Activated CD8-positive, alpha-beta T cell treated with anti-CD3 and anti-CD28 coated beads, Interleukin-2, amount 10 ng/mL, durations not matched to agents 7 days and 5 days (primary cell): ENCODE measurements around the gene UBE2U. TPM values are rescaled to one million over a fixed set of nuclear protein-coding genes. Genes with fewer than 3 reads are reported as not detected.
"Not testable (repeated sequence)": the region's sequence is repeated elsewhere in the genome, so short reads cannot be mapped to it uniquely, and the experiment has no call there.

Experiments used
- ATAC-seq: fragments of 150-1000 bp; cut with Tn5 transposase; one replicate; pipeline ENCODE4 v1.10.0; 2021; ENCODE audit warnings: moderate library complexity
- CTCF ChIA-PET: fragments of 350-600 bp; sonication (Branson Sonifier 250); formaldehyde crosslinking; loops from one replicate; lab custom pipeline; 2021; ENCODE audit warnings: antibody characterized with exemption; lab: Charles Lee
- POLR2A ChIA-PET: fragments of 350-600 bp; sonication (Branson Sonifier 250); formaldehyde crosslinking; loops from one replicate; lab custom pipeline; 2021; ENCODE audit warnings: antibody characterized with exemption; lab: Charles Lee
- DNase-seq: peaks from one replicate; pipeline ENCODE4 v3.0.0-alpha.2; 2020
- H3K27ac Mint-ChIP-seq: one replicate; pipeline ENCODE4 v1.8.0; 2021; ENCODE audit warnings: mild to moderate bottlenecking, mixed read lengths
- H3K27me3 Mint-ChIP-seq: one replicate; pipeline ENCODE4 v1.8.0; 2021; ENCODE audit warnings: low read depth, mixed read lengths
- H3K36me3 Mint-ChIP-seq: one replicate; pipeline ENCODE4 v1.8.0; 2021; ENCODE audit warnings: low read depth, mixed read lengths
- H3K4me1 Mint-ChIP-seq: one replicate; pipeline ENCODE4 v1.8.0; 2021; ENCODE audit warnings: low read depth, mixed read lengths
- H3K4me3 Mint-ChIP-seq: one replicate; pipeline ENCODE4 v1.8.0; 2021; ENCODE audit warnings: mild to moderate bottlenecking, mixed read lengths
- H3K9me3 Mint-ChIP-seq: one replicate; pipeline ENCODE4 v1.8.0; 2022; ENCODE audit warnings: mixed read lengths; ENCODE audit not compliant: insufficient read depth
- total RNA-seq, 2 experiments: library from RNA; stranded (reverse); gene quantifications; one replicate each; pipeline ENCODE4 v1.2.3, GENCODE V29; 2021

Gene UBE2U
- total RNA-seq, 2 experiments from 2014 or later, result not detected

GRCh38 chr1:64224236-64224635 is 20.8 kb downstream of the UBE2U start:
- H3K4me3 Mint-ChIP-seq, CTCF ChIA-PET, DNase-seq, H3K9me3 Mint-ChIP-seq, H3K27me3 Mint-ChIP-seq, H3K36me3 Mint-ChIP-seq, H3K27ac Mint-ChIP-seq, H3K4me1 Mint-ChIP-seq, ATAC-seq, POLR2A ChIA-PET: not testable (repeated sequence)

GRCh38 chr1:64228167-64228957 is 24.9 kb downstream of the UBE2U start:
- no peak for DNase-seq
- Mint-ChIP-seq H3K9me3 (no peaks in the 10 kb centered on the region), H3K27me3 (peaks cover 7% of the 10 kb centered on the region), H3K4me3 (no peak overlapping the region), H3K27ac (no peak overlapping the region), H3K4me1 (peaks cover 5% of the 10 kb centered on the region), H3K36me3 (no peaks in the 10 kb centered on the region)
- ATAC-seq, result no peak
- ChIA-PET CTCF (no interaction called here), POLR2A (no interaction called here)

GRCh38 chr1:64229307-64229706 is 25.9 kb downstream of the UBE2U start:
- ChIA-PET POLR2A (interaction anchor here (0.6 kb wide), 1 partner anchor 144 kb away, joined by 10 read pairs; no protein-coding TSS in a partner anchor), CTCF (no interaction called here)
- DNase-seq (no peak), ATAC-seq (no peak)
- Mint-ChIP-seq H3K27me3 (peaks cover 11% of the 10 kb centered on the region), H3K9me3 (no peaks in the 10 kb centered on the region), H3K27ac (no peak overlapping the region), H3K4me3 (no peak overlapping the region), H3K36me3 (no peaks in the 10 kb centered on the region), H3K4me1 (no peaks in the 10 kb centered on the region)

DNA sequence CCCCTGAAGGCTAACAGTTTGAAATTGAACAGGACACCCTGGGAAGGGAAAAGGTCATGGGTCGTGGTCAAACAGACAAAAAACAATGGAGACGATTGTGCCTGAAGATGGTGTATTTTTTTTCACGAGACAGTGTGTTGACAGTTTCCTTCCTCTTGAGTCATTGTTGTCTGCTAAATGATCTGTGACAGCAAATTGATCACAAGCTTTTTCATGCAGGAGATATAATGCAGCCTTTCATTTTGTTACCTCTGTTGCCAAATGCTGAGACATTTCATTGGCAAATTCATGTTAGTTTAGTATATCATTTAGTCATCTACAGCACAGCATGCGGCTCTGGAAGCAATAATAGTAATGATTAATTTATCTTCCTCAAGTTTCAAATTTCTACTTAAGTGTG is 27.7 kb downstream of the UBE2U start:
- peaks cover 14% of the 10 kb centered on the region for H3K27me3 Mint-ChIP-seq
- ATAC-seq (no peak), DNase-seq (no peak)
- H3K36me3 Mint-ChIP-seq, result no peaks in the 10 kb centered on the region
- no peak overlapping the region for H3K4me3 Mint-ChIP-seq
- no peaks in the 10 kb centered on the region for H3K4me1 Mint-ChIP-seq
- no peak overlapping the region for H3K27ac Mint-ChIP-seq
- no peaks in the 10 kb centered on the region for H3K9me3 Mint-ChIP-seq
- ChIA-PET POLR2A (no interaction called here), CTCF (interaction anchor here (0.9 to 1.1 kb wide), 3 partner anchors 13 to 16 kb away, joined by 3 read pairs; no protein-coding TSS in a partner anchor)

- ChIA-PET CTCF (interaction anchor here (0.9 to 1.1 kb wide), 2 partner anchors 12 to 16 kb away, joined by 3 read pairs; no protein-coding TSS in a partner anchor), POLR2A (no interaction called here)
- H3K27me3 Mint-ChIP-seq, result peaks cover 14% of the 10 kb centered on the region
- H3K9me3 Mint-ChIP-seq, result no peaks in the 10 kb centered on the region
- H3K4me1 Mint-ChIP-seq, result no peaks in the 10 kb centered on the region
- no peak overlapping the region for H3K27ac Mint-ChIP-seq
- ATAC-seq (no peak), DNase-seq (no peak)
- H3K36me3 Mint-ChIP-seq, result no peaks in the 10 kb centered on the region
- no peak overlapping the region for H3K4me3 Mint-ChIP-seq
Observed at GRCh38 chr1:64231654-64232053, 28.2 kb downstream of the UBE2U start.

DNA sequence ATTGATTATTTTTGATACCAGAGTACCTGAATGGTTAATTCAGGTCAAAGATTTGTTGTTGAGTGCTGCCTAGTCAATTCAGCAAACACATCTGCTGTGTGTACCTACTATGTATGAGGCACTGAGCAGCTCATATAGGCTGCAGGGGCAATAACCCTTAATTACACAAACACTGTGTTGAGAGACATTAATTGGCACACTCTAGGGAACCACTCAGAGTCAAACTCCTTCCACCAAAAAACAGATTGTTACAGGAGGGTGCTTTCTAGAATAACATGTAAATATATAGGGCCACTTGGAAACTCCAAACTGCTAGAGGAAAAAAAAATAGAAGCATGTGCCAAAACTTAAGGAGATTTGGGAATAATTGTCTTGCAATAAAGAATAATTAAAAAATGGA is 31.3 kb downstream of the UBE2U start:
- H3K4me1 Mint-ChIP-seq, result no peaks in the 10 kb centered on the region
- H3K27me3 Mint-ChIP-seq, result peaks cover 23% of the 10 kb centered on the region
- DNase-seq, result no peak
- ChIA-PET CTCF (interaction anchor here (1.1 kb wide), 1 partner anchor 11 kb away, joined by 3 read pairs; no protein-coding TSS in a partner anchor), POLR2A (no interaction called here)
- no peaks in the 10 kb centered on the region for H3K9me3 Mint-ChIP-seq
- ATAC-seq, result no peak
- no peaks in the 10 kb centered on the region for H3K36me3 Mint-ChIP-seq
- no peak overlapping the region for H3K27ac Mint-ChIP-seq
- no peak overlapping the region for H3K4me3 Mint-ChIP-seq

DNA sequence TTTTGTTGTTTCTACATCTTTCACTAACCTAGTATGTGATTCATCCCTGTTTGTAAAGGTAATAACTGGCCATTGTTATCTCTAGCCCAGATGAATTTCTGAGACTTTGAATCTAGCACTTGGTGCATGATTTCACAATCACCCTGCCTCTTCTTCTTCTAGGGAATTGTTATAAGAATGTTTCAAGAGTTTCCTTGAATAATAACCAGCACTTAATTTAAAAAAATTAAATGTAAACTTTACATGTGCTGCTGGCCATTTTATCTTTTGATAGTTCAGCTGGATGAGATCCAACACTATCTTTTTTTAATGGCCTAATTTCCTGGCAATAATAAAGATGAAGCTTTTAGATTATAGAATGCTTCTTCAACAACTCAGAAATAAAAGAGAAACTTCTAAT is 31.8 kb downstream of the UBE2U start:
- Mint-ChIP-seq H3K27ac (no peak overlapping the region), H3K4me1 (no peaks in the 10 kb centered on the region), H3K9me3 (no peaks in the 10 kb centered on the region), H3K27me3 (peaks cover 23% of the 10 kb centered on the region), H3K36me3 (no peaks in the 10 kb centered on the region), H3K4me3 (no peak overlapping the region)
- no peak for ATAC-seq
- POLR2A ChIA-PET, result no interaction called here
- DNase-seq, result no peak
- CTCF ChIA-PET, result interaction anchor here (1.1 kb wide), 1 partner anchor 11 kb away, joined by 3 read pairs; no protein-coding TSS in a partner anchor

- peaks cover 22% of the 10 kb centered on the region for H3K27me3 Mint-ChIP-seq
- POLR2A ChIA-PET, result no interaction called here
- no peak for ATAC-seq
- H3K36me3 Mint-ChIP-seq, result no peaks in the 10 kb centered on the region
- CTCF ChIA-PET, result no interaction called here
- no peaks in the 10 kb centered on the region for H3K9me3 Mint-ChIP-seq
- no peaks in the 10 kb centered on the region for H3K4me1 Mint-ChIP-seq
- no peak for DNase-seq
- H3K4me3 Mint-ChIP-seq, result no peak overlapping the region
- no peak overlapping the region for H3K27ac Mint-ChIP-seq
Observed at GRCh38 chr1:64235910-64236309, 32.5 kb downstream of the UBE2U start.

DNA sequence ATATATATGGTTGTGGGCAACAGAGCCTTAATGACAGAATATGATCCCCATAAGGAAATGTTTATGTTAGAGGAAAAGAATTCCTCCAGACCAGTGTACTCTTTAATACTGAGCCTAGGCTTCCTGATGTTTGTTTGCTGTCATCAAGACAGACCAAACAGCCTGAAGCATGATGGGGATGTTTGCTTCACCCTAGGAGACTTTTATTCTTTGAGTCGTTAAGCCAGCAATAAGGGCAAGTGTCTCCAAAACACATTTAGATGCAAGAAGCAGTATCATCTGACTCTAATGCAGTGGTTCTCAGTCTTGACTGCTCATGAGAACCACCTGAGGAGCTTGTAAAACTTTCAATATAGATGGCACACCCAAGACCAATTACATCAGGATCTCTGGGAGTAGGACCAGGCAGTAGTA is 33.1 kb downstream of the UBE2U start:
- ChIA-PET CTCF (no interaction called here), POLR2A (no interaction called here)
- ATAC-seq (no peak), DNase-seq (no peak)
- H3K27me3 Mint-ChIP-seq, result peaks cover 21% of the 10 kb centered on the region
- no peak overlapping the region for H3K27ac Mint-ChIP-seq
- no peaks in the 10 kb centered on the region for H3K4me1 Mint-ChIP-seq
- no peaks in the 10 kb centered on the region for H3K9me3 Mint-ChIP-seq
- no peak overlapping the region for H3K4me3 Mint-ChIP-seq
- no peaks in the 10 kb centered on the region for H3K36me3 Mint-ChIP-seq

GRCh38 chr1:64239519-64239918 is 36.1 kb downstream of the UBE2U start:
- CTCF ChIA-PET, ATAC-seq, POLR2A ChIA-PET, H3K9me3 Mint-ChIP-seq, DNase-seq, H3K27ac Mint-ChIP-seq, H3K36me3 Mint-ChIP-seq, H3K4me3 Mint-ChIP-seq: not testable (repeated sequence)
- H3K27me3 Mint-ChIP-seq, result peaks cover 18% of the 10 kb centered on the region
- H3K4me1 Mint-ChIP-seq, result peaks cover 12% of the 10 kb centered on the region

DNA sequence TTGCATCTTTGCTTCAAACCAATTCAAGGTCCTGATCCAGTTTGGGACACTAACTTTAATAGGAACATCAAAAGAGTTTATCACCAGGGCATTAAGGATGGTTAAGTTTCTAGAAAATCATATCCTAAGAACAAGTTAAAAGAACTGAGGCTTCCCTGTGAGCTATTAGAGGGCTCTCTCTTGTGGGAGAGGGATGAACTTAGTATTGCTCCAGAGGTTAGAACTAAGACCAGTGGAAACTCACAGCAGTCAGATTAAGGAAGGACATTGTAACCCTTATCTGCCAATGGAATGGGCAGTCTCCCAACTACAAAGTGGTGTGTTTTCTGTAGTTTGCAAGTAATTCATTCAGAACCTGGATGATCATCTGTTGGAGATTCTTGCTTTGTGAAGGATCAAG is 36.8 kb downstream of the UBE2U start:
- peaks cover 15% of the 10 kb centered on the region for H3K4me1 Mint-ChIP-seq
- no peaks in the 10 kb centered on the region for H3K9me3 Mint-ChIP-seq
- no peak overlapping the region for H3K27ac Mint-ChIP-seq
- CTCF ChIA-PET, result no interaction called here
- H3K4me3 Mint-ChIP-seq, result no peak overlapping the region
- POLR2A ChIA-PET, result no interaction called here
- DNase-seq (no peak), ATAC-seq (no peak)
- H3K27me3 Mint-ChIP-seq, result peaks cover 15% of the 10 kb centered on the region
- H3K36me3 Mint-ChIP-seq, result no peaks in the 10 kb centered on the region

DNA sequence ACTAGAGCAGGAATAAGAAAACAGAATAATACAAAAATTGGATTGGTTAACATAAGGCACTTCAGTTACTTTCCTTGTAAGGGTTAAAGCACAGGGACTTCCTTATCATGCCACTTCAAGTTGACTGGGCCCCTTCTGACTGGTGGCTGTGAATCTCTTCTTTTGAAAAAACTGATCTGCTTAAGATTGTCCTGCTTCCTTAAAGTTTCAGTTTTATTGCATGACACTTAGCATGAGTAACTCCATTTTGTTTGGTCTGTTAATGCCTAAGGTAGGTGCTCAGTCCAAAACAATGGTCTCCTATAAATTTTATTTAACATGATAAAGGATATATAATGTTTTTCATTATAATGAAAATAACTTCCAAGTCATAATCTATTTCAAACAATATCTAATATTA is 37.6 kb downstream of the UBE2U start:
- ChIA-PET POLR2A (no interaction called here), CTCF (no interaction called here)
- DNase-seq (no peak), ATAC-seq (no peak)
- Mint-ChIP-seq H3K4me3 (no peak overlapping the region), H3K4me1 (peaks cover 21% of the 10 kb centered on the region), H3K9me3 (no peaks in the 10 kb centered on the region), H3K27ac (no peak overlapping the region), H3K36me3 (no peaks in the 10 kb centered on the region), H3K27me3 (peaks cover 15% of the 10 kb centered on the region)
